ENCODE results near the gene TMEM11.
A peak's percentile ranks its signal among the peaks of the same experiment; 100 is the strongest.

Gene TMEM11

DNA sequence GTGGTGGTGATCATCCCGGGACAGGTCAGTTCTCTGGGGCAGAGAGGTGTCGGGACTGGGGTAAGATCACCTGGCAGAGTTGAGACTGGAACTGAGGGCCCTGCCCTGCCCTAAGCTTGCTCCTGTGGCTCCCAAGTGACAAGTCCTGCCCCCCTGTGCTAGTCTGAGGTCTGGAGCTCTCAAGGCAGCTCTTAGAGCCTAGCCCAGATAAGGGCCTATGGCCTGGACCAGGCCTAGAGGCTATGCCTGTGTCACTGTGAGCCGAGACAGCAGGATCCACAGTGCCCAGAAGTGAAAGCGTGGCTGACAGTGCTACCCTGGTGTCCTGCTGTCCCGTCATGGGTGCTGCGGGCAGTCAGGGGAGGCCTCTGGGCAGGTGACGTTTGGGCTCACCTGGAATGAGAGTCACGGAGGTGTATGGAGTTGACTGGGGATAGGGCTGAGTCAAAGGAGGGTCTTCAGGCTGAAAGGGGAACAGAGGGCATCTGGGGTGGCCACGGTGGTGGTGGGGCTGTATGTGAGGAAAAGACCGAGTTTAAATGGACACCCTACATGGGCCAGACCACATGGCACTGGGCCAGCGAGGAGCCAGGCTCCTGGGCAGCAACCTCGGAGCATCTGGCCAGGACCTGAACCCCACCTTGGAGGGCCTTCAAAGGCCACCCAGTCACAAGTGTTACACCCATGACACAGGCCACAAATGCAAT lies 33.7 kb upstream of the TMEM11 start:
- Mint-ChIP-seq H3K27ac (no peak overlapping the region), H3K4me1 (ENCODE audit: low read depth) (peaks cover 11% of the 10 kb centered on the region), H3K27me3 (no peaks in the 10 kb centered on the region), H3K36me3 (ENCODE audit: low read depth) (no peaks in the 10 kb centered on the region), H3K9me3 (no peaks in the 10 kb centered on the region), H3K4me3 (no peak overlapping the region)
- DNase-seq = no peak

- no peaks in the 10 kb centered on the region for H3K36me3 Mint-ChIP-seq (ENCODE audit: low read depth)
- H3K27ac Mint-ChIP-seq = no peak overlapping the region
- no peak overlapping the region for H3K4me3 Mint-ChIP-seq
- no peaks in the 10 kb centered on the region for H3K27me3 Mint-ChIP-seq
- peaks cover 4% of the 10 kb centered on the region for H3K4me1 Mint-ChIP-seq (ENCODE audit: low read depth)
- DNase-seq = no peak
- H3K9me3 Mint-ChIP-seq = no peaks in the 10 kb centered on the region
Observed at GRCh38 chr17:21246698-21247097, 32.7 kb upstream of the TMEM11 start.

DNA sequence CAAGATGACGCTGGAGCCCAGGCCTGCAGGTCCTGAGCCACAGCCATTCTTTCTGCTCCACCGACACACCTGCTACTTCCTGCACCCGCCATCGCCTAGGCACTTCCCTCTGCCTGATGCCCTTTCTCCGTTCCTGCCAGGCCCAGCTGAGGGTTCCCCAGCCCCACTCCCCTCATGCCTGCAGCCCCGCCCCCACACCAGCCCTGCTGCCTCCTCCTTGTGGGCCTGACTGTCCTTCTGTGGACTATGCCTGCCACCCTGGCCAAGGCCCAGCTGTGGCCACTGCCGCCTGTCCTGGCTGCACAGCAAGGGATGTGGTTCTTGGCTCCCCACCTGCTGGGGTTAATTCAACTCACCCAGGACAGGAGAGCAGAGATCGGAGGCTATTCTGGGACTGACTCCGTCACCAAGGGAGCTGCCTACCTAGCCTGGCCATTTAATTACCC lies 31.7 kb upstream of the TMEM11 start:
- H3K36me3 Mint-ChIP-seq (ENCODE audit: low read depth) = no peaks in the 10 kb centered on the region
- no peaks in the 10 kb centered on the region for H3K27me3 Mint-ChIP-seq
- no peak overlapping the region for H3K4me3 Mint-ChIP-seq
- H3K27ac Mint-ChIP-seq = peak overlapping the region; percentile 26
- no peak for DNase-seq
- no peaks in the 10 kb centered on the region for H3K9me3 Mint-ChIP-seq
- H3K4me1 Mint-ChIP-seq (ENCODE audit: low read depth) = peaks cover 3% of the 10 kb centered on the region

GRCh38 chr17:21243516-21244303 lies 29.7 kb upstream of the TMEM11 start:
- H3K36me3 Mint-ChIP-seq (ENCODE audit: low read depth) = no peaks in the 10 kb centered on the region
- no peak for DNase-seq
- H3K4me1 Mint-ChIP-seq (ENCODE audit: low read depth) = peaks cover 3% of the 10 kb centered on the region
- no peaks in the 10 kb centered on the region for H3K9me3 Mint-ChIP-seq
- H3K27ac Mint-ChIP-seq = no peak overlapping the region
- no peaks in the 10 kb centered on the region for H3K27me3 Mint-ChIP-seq
- H3K4me3 Mint-ChIP-seq = no peak overlapping the region

DNA sequence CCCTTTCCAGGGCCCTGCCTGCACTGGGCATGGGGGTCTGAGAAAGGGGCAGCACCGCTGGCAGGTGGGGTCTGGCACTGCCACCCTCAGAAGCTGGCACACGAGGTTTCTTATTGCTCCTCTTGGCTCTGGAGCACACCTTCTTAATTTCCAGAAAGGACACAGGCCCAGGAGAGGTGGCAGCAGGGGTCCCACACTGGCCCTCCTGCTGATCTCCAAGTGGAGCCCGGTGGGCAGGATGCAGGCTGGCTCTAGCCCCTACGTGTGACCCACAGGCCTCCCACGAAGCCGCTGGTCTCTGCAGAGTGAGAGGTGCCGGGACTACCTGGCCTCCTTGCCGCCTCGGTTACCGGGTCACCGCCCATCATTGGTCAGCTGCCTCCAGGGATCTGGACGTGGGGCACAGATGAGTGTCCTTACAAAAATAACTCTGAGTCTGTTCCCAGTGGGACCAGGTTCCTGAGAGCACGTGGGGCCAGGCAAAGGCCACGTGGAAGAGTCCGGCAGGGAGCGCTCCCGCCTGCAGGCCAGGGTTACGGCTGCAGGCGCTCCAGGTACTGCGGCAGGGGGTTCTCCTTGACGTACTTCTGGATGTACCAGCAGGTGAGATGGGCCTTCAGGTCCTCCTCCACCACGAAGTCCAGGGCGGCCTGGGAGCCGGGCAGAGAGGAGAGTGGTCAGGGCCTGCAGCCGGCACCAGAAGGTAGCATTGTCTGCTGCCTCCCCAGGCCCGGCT lies 29.0 kb upstream of the TMEM11 start:
- no peaks in the 10 kb centered on the region for H3K9me3 Mint-ChIP-seq
- no peaks in the 10 kb centered on the region for H3K27me3 Mint-ChIP-seq

GRCh38 chr17:21242026-21242697 lies 28.2 kb upstream of the TMEM11 start:
- H3K36me3 Mint-ChIP-seq (ENCODE audit: low read depth) = no peaks in the 10 kb centered on the region
- no peak for DNase-seq
- no peaks in the 10 kb centered on the region for H3K9me3 Mint-ChIP-seq
- no peak overlapping the region for H3K4me3 Mint-ChIP-seq
- peaks cover 3% of the 10 kb centered on the region for H3K4me1 Mint-ChIP-seq (ENCODE audit: low read depth)
- H3K27me3 Mint-ChIP-seq = no peaks in the 10 kb centered on the region
- no peak overlapping the region for H3K27ac Mint-ChIP-seq

More for the DNA sequence above, 29.0 kb upstream of the TMEM11 start:
- Mint-ChIP-seq H3K27ac (no peak overlapping the region), H3K4me3 (no peak overlapping the region), H3K36me3 (ENCODE audit: low read depth) (no peaks in the 10 kb centered on the region), H3K4me1 (ENCODE audit: low read depth) (peaks cover 3% of the 10 kb centered on the region)
- no peak for DNase-seq

DNA sequence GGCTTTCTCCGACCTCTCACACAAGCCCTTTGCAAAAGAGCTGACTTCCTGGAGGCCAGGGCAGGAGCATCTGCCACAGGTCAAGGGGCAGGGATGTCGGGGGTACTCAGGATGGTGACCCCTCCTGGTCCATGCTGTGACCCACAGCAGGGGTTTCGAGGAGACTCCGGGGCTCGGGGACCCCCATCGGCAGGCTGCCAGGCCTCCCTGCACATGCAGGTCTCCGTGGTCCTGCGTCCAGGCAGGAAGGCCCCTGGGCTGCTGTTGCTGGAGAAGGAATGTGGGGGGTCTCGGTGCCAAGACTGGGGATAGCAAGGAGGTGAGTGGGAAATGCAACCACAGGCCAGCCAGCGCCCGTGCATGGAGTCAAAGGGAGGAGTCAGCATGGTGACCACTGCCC lies 27.6 kb upstream of the TMEM11 start:
- Mint-ChIP-seq H3K4me1 (ENCODE audit: low read depth) (peaks cover 3% of the 10 kb centered on the region), H3K9me3 (no peaks in the 10 kb centered on the region), H3K4me3 (no peak overlapping the region), H3K36me3 (ENCODE audit: low read depth) (no peaks in the 10 kb centered on the region), H3K27me3 (no peaks in the 10 kb centered on the region), H3K27ac (no peak overlapping the region)
- no peak for DNase-seq

- H3K27ac Mint-ChIP-seq = no peak overlapping the region
- H3K36me3 Mint-ChIP-seq (ENCODE audit: low read depth) = no peaks in the 10 kb centered on the region
- no peaks in the 10 kb centered on the region for H3K4me1 Mint-ChIP-seq (ENCODE audit: low read depth)
- no peak for DNase-seq
- H3K27me3 Mint-ChIP-seq = no peaks in the 10 kb centered on the region
- no peaks in the 10 kb centered on the region for H3K9me3 Mint-ChIP-seq
- H3K4me3 Mint-ChIP-seq = no peak overlapping the region
Observed at GRCh38 chr17:21240369-21241055, 26.6 kb upstream of the TMEM11 start.

DNA sequence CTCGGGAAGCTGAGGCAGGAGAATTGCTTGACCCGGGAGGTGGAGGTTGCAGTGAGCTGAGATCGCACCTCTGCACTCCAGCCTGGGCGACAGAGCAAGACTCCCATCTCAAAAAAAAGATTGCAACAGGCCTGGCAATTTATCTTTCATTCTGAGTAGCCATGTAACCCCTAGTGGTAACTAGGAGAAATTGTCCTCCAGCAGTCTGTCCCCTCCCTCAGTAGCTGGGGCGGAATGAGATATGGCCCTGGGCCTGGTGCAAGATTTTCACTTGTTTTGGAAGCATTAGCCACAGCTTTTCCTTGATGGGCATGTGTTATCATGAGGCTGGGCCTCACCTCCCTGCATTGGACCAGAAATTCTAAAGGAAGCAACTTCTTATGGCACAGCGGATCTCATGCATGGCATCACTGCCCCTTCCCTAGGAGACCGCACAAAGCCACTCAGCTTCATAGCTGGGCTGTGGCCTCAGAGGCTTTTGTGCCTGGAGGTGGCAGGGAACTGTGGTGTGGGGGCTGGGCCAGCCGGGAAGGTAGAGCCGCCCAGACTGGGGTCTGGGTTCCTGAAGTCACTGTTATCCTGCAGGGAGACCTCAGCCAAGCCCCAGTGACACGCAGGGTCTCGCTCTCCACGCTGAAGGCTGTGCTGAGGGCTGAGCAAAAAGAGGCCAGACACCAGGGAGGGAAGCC lies 25.9 kb upstream of the TMEM11 start:
- Mint-ChIP-seq H3K4me1 (ENCODE audit: low read depth) (no peaks in the 10 kb centered on the region), H3K27me3 (no peaks in the 10 kb centered on the region), H3K9me3 (no peaks in the 10 kb centered on the region), H3K4me3 (no peak overlapping the region), H3K36me3 (ENCODE audit: low read depth) (no peaks in the 10 kb centered on the region), H3K27ac (no peak overlapping the region)
- no peak for DNase-seq

- no peak for DNase-seq
- H3K27ac Mint-ChIP-seq = no peak overlapping the region
- H3K4me1 Mint-ChIP-seq (ENCODE audit: low read depth) = no peaks in the 10 kb centered on the region
Observed at GRCh38 chr17:21235921-21236320, 22.0 kb upstream of the TMEM11 start.

GRCh38 chr17:21233581-21234347 lies 19.8 kb upstream of the TMEM11 start:
- H3K36me3 Mint-ChIP-seq (ENCODE audit: low read depth) = peaks cover 3% of the 10 kb centered on the region
- no peak for DNase-seq
- no peak overlapping the region for H3K4me3 Mint-ChIP-seq
- H3K27ac Mint-ChIP-seq = no peak overlapping the region
- H3K27me3 Mint-ChIP-seq = no peaks in the 10 kb centered on the region
- no peaks in the 10 kb centered on the region for H3K9me3 Mint-ChIP-seq
- no peaks in the 10 kb centered on the region for H3K4me1 Mint-ChIP-seq (ENCODE audit: low read depth)

More at GRCh38 chr17:21235921-21236320, 22.0 kb upstream of the TMEM11 start:
- no peaks in the 10 kb centered on the region for H3K9me3 Mint-ChIP-seq
- H3K4me3 Mint-ChIP-seq = no peak overlapping the region
- H3K36me3 Mint-ChIP-seq (ENCODE audit: low read depth) = peaks cover 3% of the 10 kb centered on the region
- H3K27me3 Mint-ChIP-seq = no peaks in the 10 kb centered on the region

- Mint-ChIP-seq H3K36me3 (ENCODE audit: low read depth) (peaks cover 3% of the 10 kb centered on the region), H3K27ac (no peak overlapping the region), H3K4me3 (no peak overlapping the region)
Observed at GRCh38 chr17:21232033-21232749, 18.2 kb upstream of the TMEM11 start.

More at GRCh38 chr17:21232033-21232749, 18.2 kb upstream of the TMEM11 start:
- Mint-ChIP-seq H3K9me3 (no peaks in the 10 kb centered on the region), H3K27me3 (no peaks in the 10 kb centered on the region), H3K4me1 (ENCODE audit: low read depth) (no peaks in the 10 kb centered on the region)
- DNase-seq = no peak

Measured in activated T-cell treated with anti-CD3 and anti-CD28 coated beads, Interleukin-2, amount 50 U/mL, for 24 hours (primary cell).